HG02884 (cell line): ENCODE measurements around the gene TNFAIP8L1.
A peak's percentile ranks its signal among the peaks of the same experiment; 100 is the strongest.

Experiments
- ATAC-seq: cut with Tn5 transposase; IDR thresholded peaks from one replicate; pipeline ENCODE4 v1.9.1; 2021; ENCODE audit warnings: mild to moderate bottlenecking, moderate library complexity; ENCODE audit not compliant: unreplicated experiment

TNFAIP8L1 gene

GRCh38 chr19:4609878-4610511 is 29.3 kb upstream of the TNFAIP8L1 start:
- ATAC-seq, result no peak

- no peak for ATAC-seq
These were observed 26.0 kb upstream of the TNFAIP8L1 start for GRCh38 chr19:4613254-4613751.

DNA sequence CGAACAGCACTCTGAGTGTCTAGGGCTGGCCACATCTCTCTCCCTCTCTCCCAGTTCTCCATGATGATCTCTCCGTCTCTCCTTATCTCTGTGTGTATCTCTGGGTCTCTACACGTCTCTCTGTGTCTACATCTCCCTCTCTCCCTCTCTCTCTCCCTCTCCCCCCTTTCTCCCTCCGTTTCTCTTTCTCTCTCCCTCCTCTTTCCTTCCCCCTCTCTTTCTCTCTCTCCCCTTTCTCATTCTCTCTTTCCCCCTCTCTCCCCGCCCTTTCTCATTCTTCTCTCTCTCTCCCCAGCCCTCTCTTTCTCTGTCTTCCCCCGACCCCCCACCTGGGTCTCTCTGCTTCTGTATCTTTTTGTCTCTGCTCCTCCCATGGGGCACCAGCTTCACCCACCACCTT is 21.3 kb upstream of the TNFAIP8L1 start:
- no peak for ATAC-seq

GRCh38 chr19:4619668-4620294 is 19.5 kb upstream of the TNFAIP8L1 start:
- no peak for ATAC-seq

GRCh38 chr19:4620675-4621074 is 18.6 kb upstream of the TNFAIP8L1 start:
- ATAC-seq, result no peak

DNA sequence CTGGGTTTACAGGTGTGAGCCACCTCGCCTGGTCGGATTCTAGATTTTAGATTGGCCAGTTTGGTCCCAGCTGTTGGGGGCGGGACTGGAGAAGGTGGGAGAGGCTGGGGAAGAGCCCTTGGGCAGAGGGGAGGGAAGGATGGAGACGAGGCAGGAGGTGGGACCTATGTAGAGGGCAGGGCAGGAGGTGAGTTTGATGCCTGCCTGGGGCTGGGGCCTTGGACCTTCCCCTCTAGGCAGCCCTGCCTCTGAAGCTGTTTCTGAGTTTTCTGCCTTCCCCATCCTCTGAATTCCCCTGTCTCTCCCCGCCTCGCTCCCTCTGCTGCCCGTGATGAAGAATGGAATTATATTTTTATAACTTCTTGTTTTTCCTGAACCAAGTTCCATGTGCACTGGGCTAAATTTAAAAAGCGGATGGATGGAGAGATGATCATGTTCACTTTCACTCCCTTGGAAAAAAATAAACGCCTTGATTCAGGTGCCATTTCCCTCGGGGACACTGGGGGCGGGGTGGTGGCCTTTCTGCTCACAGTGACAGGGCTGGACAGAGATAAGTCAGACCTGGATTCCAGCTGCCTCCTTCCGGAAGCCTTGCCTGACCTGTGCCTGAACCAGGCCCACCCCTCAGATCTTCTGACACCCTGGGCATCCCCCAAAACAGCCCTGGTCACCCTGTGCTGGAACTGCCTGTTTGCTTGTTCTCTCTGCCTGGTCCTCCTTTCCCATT is 16.5 kb upstream of the TNFAIP8L1 start:
- ATAC-seq, result no peak

- ATAC-seq, result no peak
These were observed 15.0 kb upstream of the TNFAIP8L1 start for GRCh38 chr19:4624301-4624700.

DNA sequence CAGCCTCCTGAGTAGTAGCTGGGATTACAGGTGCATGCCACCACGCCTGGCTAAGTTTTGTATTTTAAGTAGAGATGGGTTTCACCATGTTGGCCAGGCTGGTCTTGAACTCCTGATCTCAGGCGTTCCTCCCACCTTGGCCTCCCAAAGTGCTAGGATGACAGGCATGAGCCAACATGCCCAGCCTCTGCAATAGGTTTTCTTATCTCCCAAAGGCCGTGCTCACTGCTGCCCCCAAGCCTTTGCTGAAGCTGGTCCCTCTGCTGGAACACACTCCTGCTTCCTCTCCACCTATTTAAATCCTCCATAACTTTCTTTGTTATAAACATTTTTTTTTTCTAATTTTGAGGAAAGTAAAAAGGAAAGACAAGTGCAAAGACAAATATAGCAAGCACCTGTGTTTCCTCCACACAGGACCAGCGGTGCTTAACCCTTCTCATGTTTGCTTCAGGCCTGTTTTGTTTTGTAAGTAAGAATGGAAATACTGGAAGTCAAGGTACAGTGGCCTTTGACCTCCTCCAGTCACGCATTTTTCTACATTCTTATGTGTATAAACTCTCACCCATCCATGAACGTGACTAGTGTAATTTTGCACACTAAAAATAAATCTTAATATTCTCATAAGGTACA is 14.5 kb upstream of the TNFAIP8L1 start:
- no peak for ATAC-seq

DNA sequence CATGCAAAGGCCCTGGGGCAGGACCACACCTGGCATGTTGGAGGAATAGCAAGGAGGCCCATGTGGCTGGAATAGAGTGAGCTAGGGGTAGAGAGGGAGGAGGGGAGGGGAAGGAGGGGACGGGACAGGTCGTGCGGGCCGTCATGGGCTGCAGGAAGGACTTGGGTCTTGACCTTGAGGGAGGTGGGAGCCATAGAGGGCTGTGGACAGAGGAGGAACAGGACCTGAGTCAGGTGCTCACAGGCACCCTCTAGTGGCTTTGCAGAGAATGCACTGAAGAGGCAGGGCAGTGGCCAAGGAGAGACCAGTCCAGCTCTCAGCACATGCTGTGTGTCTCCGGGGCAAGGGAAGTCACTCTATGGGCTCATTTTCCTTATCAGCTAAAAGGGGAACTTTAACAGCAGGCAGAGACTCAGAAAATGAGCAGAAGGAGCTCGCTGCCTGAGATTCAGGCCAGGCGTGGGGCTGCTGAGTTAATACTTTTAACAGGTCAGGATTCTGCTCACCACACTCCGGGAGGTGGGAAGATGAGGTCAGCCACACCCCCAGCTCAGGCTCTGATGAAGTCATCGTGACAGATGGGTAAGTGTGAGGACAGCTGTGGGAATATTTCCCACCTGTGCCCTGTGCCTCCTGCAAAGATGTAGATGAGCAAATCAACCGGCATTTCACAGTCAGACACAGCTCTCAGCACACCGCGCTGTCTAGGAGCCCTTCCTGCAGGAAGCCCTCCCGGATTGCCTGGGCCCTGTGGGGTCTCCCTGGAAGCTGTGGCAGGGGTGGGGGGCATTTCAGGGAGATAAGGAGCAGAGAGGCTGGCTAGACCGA is 6.0 kb upstream of the TNFAIP8L1 start:
- no peak for ATAC-seq

DNA sequence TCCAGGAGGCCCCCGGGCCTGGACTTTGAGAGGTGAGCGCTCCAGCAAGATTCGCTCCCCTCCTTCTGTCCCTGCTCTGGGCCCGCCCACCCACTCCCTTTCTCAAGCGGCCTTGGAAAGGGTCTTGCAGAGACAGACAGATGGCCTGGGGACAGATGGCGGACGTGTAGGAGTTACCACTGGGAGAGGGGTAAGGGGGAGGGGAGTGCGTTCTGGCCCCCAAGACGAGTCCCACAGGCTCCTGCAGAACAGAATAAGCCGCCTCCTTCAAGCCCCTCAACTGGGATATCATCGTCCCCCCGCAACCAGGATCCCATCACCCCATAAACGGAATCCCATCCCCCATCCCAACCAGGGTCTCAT is 3.6 kb upstream of the TNFAIP8L1 start:
- ATAC-seq, result no peak

DNA sequence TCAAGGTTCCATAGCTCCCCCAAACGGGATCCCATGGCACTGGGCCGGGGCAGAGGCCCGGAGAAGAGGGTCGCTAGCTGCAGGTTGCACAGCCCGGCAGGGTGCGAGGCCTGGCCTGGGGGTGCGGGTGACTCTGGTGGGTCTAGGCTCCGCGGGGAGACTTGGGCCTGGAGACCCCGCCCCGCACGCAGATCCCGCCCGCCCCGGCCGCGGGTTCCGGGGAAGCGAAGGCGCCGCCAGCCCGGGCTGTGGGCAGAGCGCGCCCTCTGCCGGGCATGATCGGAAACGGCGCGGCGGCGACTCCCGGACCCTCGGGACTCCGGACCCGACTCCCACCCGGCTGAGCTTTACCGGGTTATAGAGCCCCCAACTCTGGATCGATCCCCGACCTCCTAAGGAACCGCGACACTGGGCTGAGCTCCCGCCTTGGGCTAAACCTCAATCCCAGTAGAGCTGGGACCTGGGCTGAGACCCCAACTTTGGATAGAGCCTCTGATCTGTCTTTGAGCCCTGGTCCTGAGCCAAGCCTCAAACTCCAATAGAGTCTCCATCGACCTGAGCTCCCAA is 3.1 kb upstream of the TNFAIP8L1 start:
- no peak for ATAC-seq

DNA sequence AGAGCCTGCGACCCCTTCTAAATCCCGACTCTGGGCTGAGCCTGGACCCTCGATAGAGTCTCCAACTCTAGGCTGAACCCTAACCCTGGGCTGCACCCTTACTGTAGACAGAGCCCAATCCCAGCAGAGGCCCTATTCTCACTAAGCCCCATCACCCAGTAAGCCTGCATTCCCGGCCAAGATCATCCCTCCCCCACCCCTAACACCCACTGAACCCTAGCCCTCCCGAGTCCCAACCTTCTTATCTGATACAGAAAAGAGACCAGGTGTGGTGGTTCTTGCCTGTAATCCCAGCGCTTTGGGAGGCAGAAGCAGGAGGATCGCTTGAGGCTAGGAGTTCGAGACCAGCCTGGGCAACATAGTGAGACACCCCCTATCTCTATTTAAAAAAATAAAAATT is 2.6 kb upstream of the TNFAIP8L1 start:
- ATAC-seq, result no peak

DNA sequence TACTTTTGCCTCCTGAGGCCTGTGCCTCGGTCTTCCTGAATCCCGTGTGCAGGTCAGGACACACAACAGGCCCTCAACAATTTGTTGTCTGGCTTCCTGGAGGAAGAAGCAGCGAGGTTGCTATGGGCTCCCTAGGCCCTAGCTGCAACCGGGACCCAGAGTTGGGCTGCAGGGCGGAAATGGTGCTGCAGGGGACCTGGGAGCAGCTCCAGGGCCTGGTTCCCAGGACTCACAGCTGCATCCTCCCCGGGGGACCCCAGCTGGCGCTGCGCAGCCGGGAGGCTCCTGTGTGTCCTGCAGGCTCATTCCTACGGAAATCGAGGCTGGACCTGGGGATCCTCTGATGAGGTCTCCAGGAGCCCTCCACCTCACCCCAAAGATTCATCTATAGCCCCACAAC is 999 bp upstream of the TNFAIP8L1 start:
- no peak for ATAC-seq

DNA sequence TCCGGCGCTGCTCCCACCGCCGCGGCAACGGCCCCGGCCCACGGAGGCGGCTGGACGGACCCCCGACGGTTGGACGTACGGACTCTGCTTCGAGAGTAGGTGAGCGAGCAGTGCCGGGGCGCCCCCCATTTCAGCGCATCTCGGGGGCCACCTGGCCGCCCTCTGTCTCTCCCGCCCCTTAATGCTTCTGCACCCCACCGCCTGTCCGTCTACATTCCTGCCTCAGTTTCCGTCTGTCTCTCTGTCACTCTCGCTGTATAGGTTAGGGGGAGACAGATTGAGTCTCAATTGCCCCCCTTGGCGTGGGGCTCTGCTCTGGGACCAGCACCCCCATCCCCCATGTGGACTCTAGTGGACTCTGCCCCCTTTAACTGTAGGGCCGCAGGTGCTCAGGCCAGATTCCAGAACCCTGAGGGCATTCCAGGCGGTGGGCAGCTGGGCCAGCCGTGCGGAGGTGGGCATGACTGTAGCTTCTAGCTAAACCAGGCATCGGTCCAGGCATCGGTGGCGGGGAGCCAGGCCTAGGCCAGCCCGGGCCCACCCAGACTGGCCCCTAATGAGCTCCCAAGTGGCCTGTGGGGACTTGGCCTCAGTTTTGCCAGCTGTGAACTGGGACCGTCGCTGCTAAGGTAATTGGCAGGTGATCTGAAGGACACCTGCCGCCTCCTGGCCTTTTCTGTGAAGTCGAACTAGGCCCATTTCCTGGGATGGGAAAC is 373 bp downstream of the TNFAIP8L1 start:
- peak; percentile 10 for ATAC-seq

DNA sequence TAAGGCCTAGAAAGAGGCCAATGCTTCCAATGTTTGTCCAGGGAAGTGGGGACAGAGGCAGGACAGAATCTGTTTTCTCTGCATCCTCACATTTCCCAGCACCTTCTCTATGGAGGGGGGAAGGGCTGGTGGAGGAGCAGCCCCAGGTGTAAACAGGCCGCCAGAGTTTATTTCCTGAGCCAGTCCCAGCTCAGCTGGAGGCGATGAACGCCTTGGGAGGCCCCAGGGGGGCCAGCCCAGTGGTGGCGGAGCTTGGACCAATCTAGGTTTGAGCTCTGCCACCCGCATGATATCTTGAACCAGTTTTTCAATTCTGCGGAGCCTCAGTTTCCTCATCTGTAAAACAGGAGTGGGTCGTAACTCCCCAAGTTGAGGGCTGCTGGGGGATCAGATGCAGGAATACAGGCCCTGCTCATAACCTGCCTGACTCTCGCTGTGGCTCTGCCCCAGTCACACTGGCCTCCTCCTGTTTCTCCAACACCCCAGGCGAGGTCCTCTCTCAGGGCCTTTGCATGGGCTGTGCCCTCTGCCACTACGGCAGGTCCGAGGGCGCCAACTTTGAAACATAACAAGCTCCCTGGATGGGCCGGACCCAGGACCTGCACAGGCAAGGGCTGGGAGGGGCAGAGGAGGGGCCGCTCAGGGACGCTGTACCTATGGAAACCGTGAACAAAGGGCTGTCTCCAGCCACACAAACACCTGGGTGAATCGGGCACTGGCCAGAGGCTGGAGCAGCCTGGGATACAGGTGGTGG is 1.1 kb downstream of the TNFAIP8L1 start:
- no peak for ATAC-seq

GRCh38 chr19:4641132-4641531 is 1.8 kb downstream of the TNFAIP8L1 start:
- ATAC-seq, result no peak

DNA sequence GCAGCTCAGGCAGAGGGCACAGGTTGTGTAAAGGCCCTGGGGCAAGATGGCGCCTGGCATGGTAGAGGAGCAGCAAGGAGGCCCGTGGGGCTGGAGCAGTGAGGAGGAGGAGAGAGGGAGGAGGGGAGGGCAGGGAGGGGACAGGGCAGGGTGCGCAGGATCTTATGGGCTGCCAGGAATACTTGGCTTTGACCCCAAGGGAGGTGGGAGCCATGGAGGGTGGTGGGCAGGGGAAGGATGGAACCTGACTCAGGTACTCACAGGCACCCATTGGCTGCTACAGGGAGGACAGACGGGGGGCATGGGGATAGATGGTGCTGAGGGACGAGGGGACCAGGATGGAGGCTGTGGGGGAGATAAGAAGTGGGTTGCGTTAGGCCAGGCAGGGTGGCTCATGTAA is 3.3 kb downstream of the TNFAIP8L1 start:
- ATAC-seq, result no peak

GRCh38 chr19:4645718-4646117 is 6.4 kb downstream of the TNFAIP8L1 start:
- no peak for ATAC-seq
